GM18511 (cell line): ENCODE data around the gene SCAMP2.
A peak's percentile ranks its signal among the peaks of the same experiment; 100 is the strongest.
"Not testable (repeated sequence)": the region's sequence is repeated elsewhere in the genome, so short reads cannot be mapped to it uniquely, and the experiment has no call there.

Experiments
- ATAC-seq: cut with Tn5 transposase; IDR thresholded peaks from one replicate; pipeline ENCODE4 v1.9.1; 2021; ENCODE audit warnings: mild to moderate bottlenecking, moderate library complexity; ENCODE audit not compliant: unreplicated experiment

The SCAMP2 gene

GRCh38 chr15:74891469-74891868 lies 18.3 kb upstream of the SCAMP2 start:
- ATAC-seq, result no peak

- no peak for ATAC-seq
Measured at GRCh38 chr15:74890665-74890960, 17.4 kb upstream of the SCAMP2 start.

- ATAC-seq, result peak; percentile 94
Measured at GRCh38 chr15:74889883-74890664, 16.9 kb upstream of the SCAMP2 start, which contains the start of gene MPI. TSS of gene MPI (plus strand) at chr15:74890042. CDS start at chr15:74890074, 32 bp downstream.

- ATAC-seq, result no peak
Measured at GRCh38 chr15:74889390-74889882, 16.3 kb upstream of the SCAMP2 start.

DNA sequence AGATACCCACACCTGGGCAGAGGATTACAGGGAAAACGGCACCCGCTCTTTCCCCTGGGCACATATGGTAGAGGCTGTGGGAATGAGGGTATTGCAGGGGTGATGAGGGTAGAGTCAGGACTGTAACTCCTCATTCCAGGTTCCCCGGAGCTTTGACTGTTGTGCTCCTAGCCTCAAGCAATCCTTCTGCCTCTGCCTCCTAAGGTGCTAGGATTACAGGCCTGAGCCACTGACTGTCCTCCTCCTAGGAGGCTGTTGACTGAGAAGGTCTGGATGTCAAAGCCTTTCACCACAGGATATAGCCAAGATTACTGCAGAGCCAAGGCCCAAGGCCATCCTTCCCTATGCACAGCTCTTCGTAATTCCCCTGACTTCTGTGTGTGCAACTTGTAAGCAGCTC lies 15.6 kb upstream of the SCAMP2 start:
- no peak for ATAC-seq

DNA sequence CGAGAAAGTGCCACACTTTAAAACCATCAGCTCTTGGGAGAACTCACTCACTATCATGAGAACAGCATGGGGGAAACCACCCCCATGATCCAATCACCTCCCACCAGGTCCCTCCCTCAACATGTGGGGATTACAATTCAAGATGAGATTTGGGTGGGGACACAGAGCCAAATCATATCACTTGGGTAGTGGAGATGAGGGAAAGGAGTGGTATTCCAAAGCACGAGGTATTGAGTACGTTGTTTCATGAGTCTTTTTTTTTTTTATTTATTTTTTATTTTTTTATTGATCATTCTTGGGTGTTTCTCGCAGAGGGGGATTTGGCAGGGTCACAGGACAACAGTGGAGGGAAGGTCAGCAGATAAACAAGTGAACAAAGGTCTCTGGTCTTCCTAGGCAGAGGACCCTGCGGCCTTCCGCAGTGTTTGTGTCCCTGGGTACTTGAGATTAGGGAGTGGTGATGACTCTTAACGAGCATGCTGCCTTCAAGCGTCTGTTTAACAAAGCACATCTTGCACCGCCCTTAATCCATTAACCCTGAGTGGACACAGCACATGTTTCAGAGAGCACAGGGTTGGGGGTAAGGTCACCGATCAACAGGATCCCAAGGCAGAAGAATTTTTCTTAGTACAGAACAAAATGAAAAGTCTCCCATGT lies 14.5 kb upstream of the SCAMP2 start:
- ATAC-seq, result not testable (repeated sequence)

DNA sequence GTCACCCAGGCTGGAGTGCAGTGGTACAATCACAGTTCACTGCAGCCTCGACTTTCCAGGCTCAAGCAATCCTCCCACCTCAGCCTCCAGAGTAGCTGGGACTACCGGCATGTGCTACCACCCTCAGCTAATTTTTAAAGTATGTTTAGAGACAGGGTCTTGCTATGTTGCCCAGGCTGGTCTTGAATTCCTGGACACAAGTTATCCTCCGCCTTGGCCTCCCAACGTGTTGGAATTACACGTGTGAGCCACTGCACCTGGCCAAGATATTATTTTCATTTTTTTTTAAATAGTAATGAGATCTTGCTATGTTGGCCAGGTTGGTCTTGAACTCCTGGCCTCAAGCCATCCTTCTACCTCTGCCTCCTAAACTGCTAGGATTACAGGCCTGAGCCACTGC lies 12.3 kb upstream of the SCAMP2 start:
- no peak for ATAC-seq

- ATAC-seq, result no peak
Measured at GRCh38 chr15:74884428-74885223, 11.5 kb upstream of the SCAMP2 start.

GRCh38 chr15:74882528-74882927 lies 9.4 kb upstream of the SCAMP2 start:
- ATAC-seq, result no peak

DNA sequence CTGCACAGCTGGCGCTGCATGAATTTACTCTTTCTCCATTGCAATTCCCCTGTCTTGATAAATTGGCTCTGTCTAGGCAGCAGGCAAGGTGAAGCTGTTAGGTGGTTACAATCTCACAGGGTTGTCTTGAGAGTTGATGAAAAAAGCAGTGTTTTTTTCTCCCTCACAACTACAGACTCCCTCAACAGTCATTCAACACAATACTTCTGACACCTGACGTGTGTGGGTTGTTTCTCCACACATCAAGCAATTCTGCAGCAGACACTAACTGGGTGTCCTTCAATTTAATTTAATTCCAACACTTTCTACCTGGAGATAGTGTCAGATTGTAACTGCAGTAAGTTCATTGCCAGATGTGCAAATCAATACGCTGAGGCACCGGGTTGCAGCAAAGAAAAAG lies 5.1 kb upstream of the SCAMP2 start:
- ATAC-seq, result no peak

GRCh38 chr15:74873756-74874424 lies 725 bp upstream of the SCAMP2 start:
- ATAC-seq, result no peak

- no peak for ATAC-seq
Measured at GRCh38 chr15:74872702-74873035, 496 bp downstream of the SCAMP2 start.

GRCh38 chr15:74870436-74871215 lies 2.5 kb downstream of the SCAMP2 start:
- no peak for ATAC-seq

DNA sequence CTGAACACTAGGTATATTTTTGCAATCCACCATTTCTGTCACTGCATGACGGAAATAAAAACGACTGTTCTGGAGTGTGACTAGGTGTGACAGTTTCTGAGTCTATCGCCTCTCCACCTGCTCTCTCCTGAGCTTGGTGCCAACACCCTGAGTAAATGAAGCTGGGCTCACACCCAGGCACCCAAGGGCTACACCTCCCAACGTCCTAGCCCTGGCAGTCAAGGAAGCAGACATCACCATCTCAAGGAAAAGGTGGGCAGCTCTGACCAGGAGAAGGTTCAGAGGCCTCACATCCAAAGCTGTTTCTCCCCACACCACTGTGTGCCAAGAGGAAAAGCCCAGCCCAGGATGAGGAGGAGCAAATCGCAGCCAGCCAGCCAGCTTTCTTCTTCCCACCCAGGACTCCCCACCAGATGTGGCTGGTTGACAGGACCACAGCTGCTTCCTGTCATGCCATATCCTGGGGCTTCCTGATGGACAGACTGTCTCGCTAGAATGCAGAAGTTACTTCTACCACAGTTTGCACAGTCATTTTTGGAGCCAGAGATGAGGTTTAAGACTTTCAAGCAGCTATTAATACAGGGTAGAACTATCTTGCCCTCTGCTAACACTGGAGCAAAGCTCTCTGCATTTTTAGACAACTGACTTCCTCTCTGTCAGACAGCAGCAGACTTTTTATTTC lies 3.3 kb downstream of the SCAMP2 start:
- peak; percentile 56 for ATAC-seq

DNA sequence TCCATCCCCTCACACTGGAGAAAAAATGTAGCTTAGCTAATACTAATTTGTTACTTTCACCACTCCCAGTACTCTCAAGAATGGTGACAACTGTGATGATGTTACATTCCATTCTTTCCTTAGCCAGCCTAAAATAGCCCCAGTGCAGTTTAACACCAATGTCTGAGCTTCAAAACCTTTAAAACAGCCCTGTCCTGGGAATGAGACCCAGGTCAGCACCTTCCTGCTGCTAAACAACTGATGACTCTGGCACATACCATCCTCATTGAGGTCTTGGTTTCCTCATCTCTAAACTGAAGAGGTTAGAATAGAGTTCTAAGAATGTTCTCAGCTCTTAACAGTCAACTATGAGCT lies 3.8 kb downstream of the SCAMP2 start:
- no peak for ATAC-seq

DNA sequence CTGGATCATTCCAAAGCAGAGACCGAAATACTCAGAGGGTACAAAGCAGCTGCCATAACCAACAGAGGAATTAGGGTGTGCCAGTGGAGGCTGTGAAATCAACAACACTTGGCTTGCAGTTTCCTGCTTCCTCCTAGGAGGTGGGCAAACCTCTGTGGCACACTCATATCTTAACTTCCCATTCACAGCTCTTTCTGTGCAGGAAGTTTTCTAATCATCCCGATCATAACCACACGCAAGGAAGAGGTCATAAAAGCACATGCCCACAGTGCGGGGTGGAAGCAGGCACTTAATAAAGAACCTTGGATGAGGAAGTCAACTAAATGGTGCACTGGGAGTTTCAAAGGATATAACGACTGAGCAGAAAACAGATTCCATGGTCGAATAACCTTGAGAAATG lies 5.1 kb downstream of the SCAMP2 start:
- no peak for ATAC-seq

DNA sequence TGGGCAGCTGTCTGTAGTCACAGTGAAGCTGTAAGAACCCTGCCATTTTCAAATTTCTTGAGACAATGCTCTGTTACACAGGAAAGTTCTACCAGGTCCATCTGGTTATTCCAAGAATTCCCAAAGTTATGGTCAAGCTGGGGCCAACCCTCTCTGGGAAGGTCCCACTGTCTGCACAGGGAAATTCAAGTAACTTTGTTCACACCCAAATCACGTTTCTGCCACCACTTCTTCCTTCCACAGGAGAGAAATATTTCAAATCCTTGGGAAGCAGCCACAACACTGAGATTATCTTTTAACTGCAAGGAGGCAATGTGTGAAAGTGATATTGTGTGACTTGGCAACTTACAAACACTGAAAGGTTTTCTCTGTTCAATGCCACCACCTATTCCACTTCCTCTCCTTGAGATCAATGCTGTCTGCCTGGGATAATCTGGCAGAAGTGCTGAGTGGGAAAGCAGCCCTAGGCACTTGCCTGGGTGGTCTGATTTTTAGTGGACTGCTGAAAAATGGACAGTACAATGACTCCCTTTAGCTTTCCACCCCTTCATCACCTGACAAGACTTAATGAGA lies 5.6 kb downstream of the SCAMP2 start:
- ATAC-seq, result no peak

DNA sequence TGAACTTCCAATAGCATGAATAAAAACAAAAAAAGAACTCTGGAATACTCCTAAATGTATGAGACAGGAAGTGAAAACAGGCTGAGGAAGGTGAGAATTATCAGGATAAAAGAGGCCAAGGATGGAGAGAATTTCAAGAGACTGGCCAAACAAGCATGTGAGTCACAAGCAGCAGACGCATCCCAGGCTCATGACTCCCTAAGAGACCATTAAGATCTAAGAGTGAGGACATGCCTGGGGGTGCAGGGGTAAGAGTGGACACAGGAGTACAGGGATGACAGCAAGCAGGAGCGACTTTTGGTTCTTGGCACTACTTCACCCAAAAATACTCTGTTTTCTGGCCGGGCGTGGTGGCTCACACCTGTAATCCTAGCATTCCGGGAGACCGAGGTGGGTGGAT lies 7.1 kb downstream of the SCAMP2 start:
- ATAC-seq, result no peak

GRCh38 chr15:74865316-74865715 lies 7.8 kb downstream of the SCAMP2 start:
- no peak for ATAC-seq

GRCh38 chr15:74864296-74864695 lies 8.9 kb downstream of the SCAMP2 start:
- ATAC-seq, result no peak
